ENCODE results near the gene PTPRB.

PTPRB gene

GRCh38 chr12:70540996-70541395 lies 96.2 kb downstream of the PTPRB start:
- no peak for DNase-seq
- TF ChIP-seq CTCF (IDR thresholded peaks at IDR 0.05; ENCODE audit: low read depth, low read length, missing control alignments) = no peak
- H3K36me3 ChIP-seq (replicated peaks) = no peaks in the 10 kb centered on the region
- in situ Hi-C loops (cut with HindIII; ENCODE audit: low pct_ligation_motif_present, low sequenced_read_pairs) = no loop called here
- no peaks in the 10 kb centered on the region for H3K27me3 ChIP-seq (replicated peaks)
- H3K27ac ChIP-seq = no peak overlapping the region
- no peak overlapping the region for H3K4me3 ChIP-seq (ENCODE audit: low read depth, low read length)

- Histone ChIP-seq H3K27me3 (replicated peaks) (no peaks in the 10 kb centered on the region), H3K36me3 (replicated peaks) (no peaks in the 10 kb centered on the region), H3K4me3 (ENCODE audit: low read depth, low read length) (no peak overlapping the region), H3K27ac (no peak overlapping the region)
- no peak for DNase-seq
- in situ Hi-C loops (cut with HindIII; ENCODE audit: low pct_ligation_motif_present, low sequenced_read_pairs) = no loop called here
- TF ChIP-seq CTCF (IDR thresholded peaks at IDR 0.05; ENCODE audit: low read depth, low read length, missing control alignments) = no peak
Observed at GRCh38 chr12:70536650-70537049, 100.6 kb downstream of the PTPRB start.

GRCh38 chr12:70535896-70536374 lies 101.3 kb downstream of the PTPRB start:
- H3K27me3 ChIP-seq (replicated peaks) = no peaks in the 10 kb centered on the region
- in situ Hi-C loops (cut with HindIII; ENCODE audit: low pct_ligation_motif_present, low sequenced_read_pairs) = no loop called here
- TF ChIP-seq CTCF (IDR thresholded peaks at IDR 0.05; ENCODE audit: low read depth, low read length, missing control alignments) = no peak
- no peak for DNase-seq
- H3K36me3 ChIP-seq (replicated peaks) = no peaks in the 10 kb centered on the region
- H3K27ac ChIP-seq = no peak overlapping the region
- H3K4me3 ChIP-seq (ENCODE audit: low read depth, low read length) = no peak overlapping the region

- Histone ChIP-seq H3K27ac (no peak overlapping the region), H3K27me3 (replicated peaks) (no peaks in the 10 kb centered on the region), H3K4me3 (ENCODE audit: low read depth, low read length) (no peak overlapping the region), H3K36me3 (replicated peaks) (no peaks in the 10 kb centered on the region)
- in situ Hi-C loops (cut with HindIII; ENCODE audit: low pct_ligation_motif_present, low sequenced_read_pairs) = no loop called here
- no peak for TF ChIP-seq CTCF (IDR thresholded peaks at IDR 0.05; ENCODE audit: low read depth, low read length, missing control alignments)
- no peak for DNase-seq
Observed at GRCh38 chr12:70534466-70534865, 102.8 kb downstream of the PTPRB start.

- Histone ChIP-seq H3K27ac (no peak overlapping the region), H3K27me3 (replicated peaks) (no peaks in the 10 kb centered on the region), H3K4me3 (ENCODE audit: low read depth, low read length) (no peak overlapping the region), H3K36me3 (replicated peaks) (no peaks in the 10 kb centered on the region)
- in situ Hi-C loops (cut with HindIII; ENCODE audit: low pct_ligation_motif_present, low sequenced_read_pairs) = no loop called here
- no peak for DNase-seq
- TF ChIP-seq CTCF (IDR thresholded peaks at IDR 0.05; ENCODE audit: low read depth, low read length, missing control alignments) = no peak
Observed at GRCh38 chr12:70529647-70530046, 107.6 kb downstream of the PTPRB start.

GRCh38 chr12:70520847-70521246 lies 116.4 kb downstream of the PTPRB start:
- no peak for TF ChIP-seq CTCF (IDR thresholded peaks at IDR 0.05; ENCODE audit: low read depth, low read length, missing control alignments)
- Histone ChIP-seq H3K27ac (no peak overlapping the region), H3K27me3 (replicated peaks) (no peaks in the 10 kb centered on the region), H3K36me3 (replicated peaks) (peaks cover 2% of the 10 kb centered on the region), H3K4me3 (ENCODE audit: low read depth, low read length) (no peak overlapping the region)
- no peak for DNase-seq
- in situ Hi-C loops (cut with HindIII; ENCODE audit: low pct_ligation_motif_present, low sequenced_read_pairs) = no loop called here

All from brain microvascular endothelial cell (primary cell).